Measurements from ENCODE around the gene SEMA4B.

The SEMA4B gene

GRCh38 chr15:90225504-90226234 lies 24.5 kb downstream of the SEMA4B start:
- TF ChIP-seq EZH2phosphoT487 (IDR thresholded peaks at IDR 0.05; ENCODE audit: borderline replicate concordance) (no peak), CTCF (conservative IDR thresholded peaks at IDR 0.05; ENCODE audit: low read length) (no peak)
- H4K20me1 ChIP-seq (ENCODE audit: insufficient read depth, low read length, poor library complexity, severe bottlenecking) = peaks cover under 1% of the 10 kb centered on the region
- H2AFZ ChIP-seq (ENCODE audit: low read length) = no peak overlapping the region
- peaks cover 7% of the 10 kb centered on the region; the same call in 1 of the 2 replicates for H3K79me2 ChIP-seq (ENCODE audit: insufficient read depth, low read length)
- no peak overlapping the region for H3K4me2 ChIP-seq (ENCODE audit: low read depth, low read length, poor library complexity, severe bottlenecking)
- H3K9ac ChIP-seq (ENCODE audit: low read depth, low read length, poor library complexity, severe bottlenecking) = no peak overlapping the region
- no peak overlapping the region for H3K4me3 ChIP-seq (ENCODE audit: low read length, poor library complexity, severe bottlenecking)
- no peaks in the 10 kb centered on the region for H3K27me3 ChIP-seq (ENCODE audit: insufficient read depth, low read length, poor library complexity, severe bottlenecking)
- H3K9me3 ChIP-seq (ENCODE audit: insufficient read depth, low read depth, low read length) = no peaks in the 10 kb centered on the region
- H3K9me2 ChIP-seq (replicated peaks; ENCODE audit: low read depth, low read length) = no peaks in the 10 kb centered on the region
- H3F3A ChIP-seq (ENCODE audit: low read depth) = no peaks in the 10 kb centered on the region
- peaks cover 8% of the 10 kb centered on the region for H3K4me1 ChIP-seq (ENCODE audit: insufficient read depth, low read length, poor library complexity, severe bottlenecking)
- peaks cover 61% of the 10 kb centered on the region; the same call in 1 of the 2 replicates for H3K36me3 ChIP-seq (ENCODE audit: insufficient read depth, low read length)

GRCh38 chr15:90227336-90227735 lies 26.2 kb downstream of the SEMA4B start:
- TF ChIP-seq CTCF (conservative IDR thresholded peaks at IDR 0.05; ENCODE audit: low read length) (no peak), EZH2phosphoT487 (IDR thresholded peaks at IDR 0.05; ENCODE audit: borderline replicate concordance) (no peak)
- Histone ChIP-seq H2AFZ (ENCODE audit: low read length) (no peak overlapping the region), H4K20me1 (ENCODE audit: insufficient read depth, low read length, poor library complexity, severe bottlenecking) (peaks cover 4% of the 10 kb centered on the region), H3K9ac (ENCODE audit: low read depth, low read length, poor library complexity, severe bottlenecking) (no peak overlapping the region), H3K4me1 (ENCODE audit: insufficient read depth, low read length, poor library complexity, severe bottlenecking) (peaks cover 23% of the 10 kb centered on the region), H3K36me3 (ENCODE audit: insufficient read depth, low read length) (peaks cover 61% of the 10 kb centered on the region; the same call in 1 of the 2 replicates), H3K9me2 (replicated peaks; ENCODE audit: low read depth, low read length) (no peaks in the 10 kb centered on the region), H3K27me3 (ENCODE audit: insufficient read depth, low read length, poor library complexity, severe bottlenecking) (no peaks in the 10 kb centered on the region), H3F3A (ENCODE audit: low read depth) (no peaks in the 10 kb centered on the region), H3K4me3 (ENCODE audit: low read length, poor library complexity, severe bottlenecking) (no peak overlapping the region), H3K79me2 (ENCODE audit: insufficient read depth, low read length) (peaks cover 21% of the 10 kb centered on the region), H3K9me3 (ENCODE audit: insufficient read depth, low read depth, low read length) (no peaks in the 10 kb centered on the region), H3K4me2 (ENCODE audit: low read depth, low read length, poor library complexity, severe bottlenecking) (no peak overlapping the region)

GRCh38 chr15:90227816-90228772 lies 27.0 kb downstream of the SEMA4B start:
- Histone ChIP-seq H3K9me3 (ENCODE audit: insufficient read depth, low read depth, low read length) (no peaks in the 10 kb centered on the region), H4K20me1 (ENCODE audit: insufficient read depth, low read length, poor library complexity, severe bottlenecking) (peaks cover 4% of the 10 kb centered on the region), H3K79me2 (ENCODE audit: insufficient read depth, low read length) (peaks cover 29% of the 10 kb centered on the region), H3K4me1 (ENCODE audit: insufficient read depth, low read length, poor library complexity, severe bottlenecking) (peaks cover 25% of the 10 kb centered on the region), H3K27me3 (ENCODE audit: insufficient read depth, low read length, poor library complexity, severe bottlenecking) (no peaks in the 10 kb centered on the region), H3K4me3 (ENCODE audit: low read length, poor library complexity, severe bottlenecking) (no peak overlapping the region), H3K4me2 (ENCODE audit: low read depth, low read length, poor library complexity, severe bottlenecking) (no peak overlapping the region), H3K36me3 (ENCODE audit: insufficient read depth, low read length) (peaks cover 57% of the 10 kb centered on the region; the same call in 1 of the 2 replicates), H3K9me2 (replicated peaks; ENCODE audit: low read depth, low read length) (no peaks in the 10 kb centered on the region), H2AFZ (ENCODE audit: low read length) (no peak overlapping the region), H3K9ac (ENCODE audit: low read depth, low read length, poor library complexity, severe bottlenecking) (no peak overlapping the region), H3F3A (ENCODE audit: low read depth) (no peaks in the 10 kb centered on the region)
- TF ChIP-seq CTCF (conservative IDR thresholded peaks at IDR 0.05; ENCODE audit: low read length) (no peak), EZH2phosphoT487 (IDR thresholded peaks at IDR 0.05; ENCODE audit: borderline replicate concordance) (no peak)

Data from Loucy (cell line).